Right lobe of liver (tissue), 4 donors: ENCODE measurements around the gene ZP1.

Experiments used
- CTCF ChIP-seq, 4 donors: fragments of 200-600 bp in 3 of 4; fragments of 450-650 bp in 1 of 4; IDR thresholded peaks; one replicate each; pipeline versions ENCODE4 v1.5.1 to v1.8.0; 2016 to 2022; ENCODE audit warnings: antibody characterized with exemption in 4 of 4, mild to moderate bottlenecking in 2 of 4
- POLR2A ChIP-seq: fragments of 450-650 bp; IDR thresholded peaks from one replicate; pipeline ENCODE4 v1.6.1; 2017; ENCODE audit warnings: antibody characterized with exemption, mild to moderate bottlenecking
- donor health status: DM: no; HTN: no; CAD: no.
- donor health status: DM: no; HTN: no; CAD: no.
- donor health status: DM: no; HTN: yes; CAD: no.

DNA sequence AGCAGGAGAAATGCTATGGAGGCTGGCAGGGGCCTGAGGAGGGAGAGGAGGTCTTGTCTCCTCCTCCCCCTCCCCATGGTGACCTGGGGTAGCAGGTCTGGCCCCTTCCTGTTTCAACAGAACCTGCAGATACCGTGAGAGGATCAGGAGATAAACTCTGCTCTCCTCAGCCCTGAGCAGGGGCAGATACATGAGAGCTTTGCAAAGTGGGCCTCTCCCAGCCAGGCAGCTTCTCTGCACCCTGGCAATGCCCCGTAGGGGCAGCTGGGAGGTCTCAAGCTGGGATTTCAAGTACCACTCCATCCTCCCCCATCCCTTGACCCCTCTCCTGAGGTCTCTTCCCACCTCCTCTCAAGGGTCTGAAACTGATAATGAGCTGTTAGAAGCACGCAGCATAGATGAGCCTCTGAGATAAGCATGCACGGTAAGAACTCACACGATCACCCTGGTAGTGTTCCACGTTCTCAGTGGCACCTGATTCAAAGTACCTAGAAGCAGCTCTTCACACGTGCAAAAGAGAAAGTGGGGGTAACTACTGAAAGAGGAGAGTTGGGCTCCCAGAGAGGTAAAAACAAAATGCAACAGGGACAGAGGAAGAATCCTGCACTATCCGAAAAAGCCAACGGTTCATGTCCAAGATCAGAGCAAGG lies 30.4 kb upstream of the ZP1 start:
- TF ChIP-seq CTCF (IDR thresholded peaks at IDR 0.05) = no peak
- TF ChIP-seq POLR2A = no peak
